GM21529 (cell line): ENCODE results near the gene GRIP2.

Source experiments
- ATAC-seq: cut with Tn5 transposase; IDR thresholded peaks from one replicate; pipeline ENCODE4 v1.9.1; 2021; ENCODE audit not compliant: unreplicated experiment

The GRIP2 gene

DNA sequence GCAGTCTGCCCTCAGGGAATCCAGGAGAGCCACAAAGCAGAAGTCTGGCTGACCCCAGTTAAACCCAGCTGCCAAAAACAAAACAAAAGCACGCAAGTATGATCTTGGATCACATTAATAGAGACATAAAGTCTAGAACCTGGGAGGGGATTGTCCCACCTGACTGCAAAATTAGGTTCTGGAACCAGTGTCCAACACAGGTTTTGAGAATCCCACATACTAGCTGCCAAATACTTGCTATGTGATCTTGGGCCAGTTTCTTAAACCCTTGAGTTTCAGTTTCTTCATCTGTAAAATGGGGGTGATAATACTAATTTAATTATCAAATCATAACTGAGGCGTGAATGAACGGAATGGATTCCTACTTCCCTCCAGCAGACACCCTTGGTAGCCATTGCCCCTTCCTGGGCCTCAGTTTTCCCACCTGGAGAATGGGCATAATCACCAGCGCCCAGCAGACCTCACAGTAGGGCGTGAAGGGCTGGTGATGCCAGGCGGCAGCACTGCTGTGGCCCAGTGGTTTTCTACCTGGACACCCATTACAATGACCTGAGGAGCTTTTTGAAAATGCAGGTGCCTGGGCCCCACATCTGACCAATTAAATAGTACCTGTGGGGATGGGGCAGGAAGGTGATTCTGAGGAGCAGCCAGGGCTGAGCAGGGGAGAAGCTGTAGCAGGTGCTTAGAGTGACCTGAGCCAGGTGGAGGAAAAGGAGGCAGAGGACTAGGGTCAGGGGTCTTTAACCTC is 32.2 kb downstream of the GRIP2 start:
- ATAC-seq = no peak

DNA sequence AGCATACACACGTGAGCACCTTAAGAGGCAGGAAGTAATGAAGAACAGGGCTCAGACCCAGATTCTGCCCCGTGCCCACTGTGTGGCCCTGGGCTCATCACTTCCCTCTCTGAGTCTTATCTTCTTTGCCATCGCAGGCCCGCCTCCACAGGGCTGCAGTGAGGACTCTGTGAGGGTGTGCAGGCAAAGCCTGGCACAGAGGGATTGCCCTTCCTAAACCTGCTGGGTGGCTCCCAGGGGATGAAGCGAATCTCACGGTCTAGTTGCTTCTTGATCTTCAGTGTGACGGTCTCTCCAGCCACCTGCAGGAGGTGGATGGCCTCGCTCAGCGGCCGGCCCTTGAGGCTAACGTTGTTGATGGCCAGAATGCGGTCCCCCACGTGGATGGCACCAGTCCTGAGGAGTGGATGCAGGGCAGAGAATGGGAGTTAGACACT is 32.8 kb downstream of the GRIP2 start:
- ATAC-seq = no peak

DNA sequence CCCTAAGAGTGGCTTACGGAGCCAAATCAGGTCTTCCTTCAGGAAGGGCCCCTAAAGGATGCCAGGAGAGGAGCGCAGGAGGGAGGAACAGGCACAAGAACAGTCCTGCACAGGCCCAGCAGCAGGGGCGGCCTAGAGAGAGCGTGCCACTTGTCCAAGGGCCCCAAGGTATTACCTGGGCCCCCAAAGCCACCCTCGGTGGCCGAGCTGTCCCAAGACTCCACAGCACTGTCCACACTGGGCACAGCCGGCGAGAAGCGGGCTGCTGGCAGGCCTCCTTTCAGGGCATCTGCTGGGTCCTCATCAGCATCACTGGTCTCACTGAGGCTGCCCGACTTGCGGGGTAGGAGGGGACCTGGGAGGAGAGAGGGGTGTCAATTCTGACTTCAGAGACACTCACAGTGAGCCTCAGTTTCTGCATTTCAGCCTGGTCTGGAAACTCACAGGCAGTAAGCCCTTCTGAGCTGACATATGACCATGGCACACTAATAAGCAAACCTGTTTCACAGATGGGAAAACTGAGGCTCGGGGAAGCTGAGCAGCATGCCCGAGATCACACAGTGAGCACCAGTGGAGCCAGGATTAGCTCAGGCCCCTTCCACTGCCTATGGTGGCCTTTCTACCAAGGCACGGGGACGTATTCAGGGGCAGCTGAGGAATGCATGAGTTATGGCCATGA is 33.4 kb downstream of the GRIP2 start:
- no peak for ATAC-seq

DNA sequence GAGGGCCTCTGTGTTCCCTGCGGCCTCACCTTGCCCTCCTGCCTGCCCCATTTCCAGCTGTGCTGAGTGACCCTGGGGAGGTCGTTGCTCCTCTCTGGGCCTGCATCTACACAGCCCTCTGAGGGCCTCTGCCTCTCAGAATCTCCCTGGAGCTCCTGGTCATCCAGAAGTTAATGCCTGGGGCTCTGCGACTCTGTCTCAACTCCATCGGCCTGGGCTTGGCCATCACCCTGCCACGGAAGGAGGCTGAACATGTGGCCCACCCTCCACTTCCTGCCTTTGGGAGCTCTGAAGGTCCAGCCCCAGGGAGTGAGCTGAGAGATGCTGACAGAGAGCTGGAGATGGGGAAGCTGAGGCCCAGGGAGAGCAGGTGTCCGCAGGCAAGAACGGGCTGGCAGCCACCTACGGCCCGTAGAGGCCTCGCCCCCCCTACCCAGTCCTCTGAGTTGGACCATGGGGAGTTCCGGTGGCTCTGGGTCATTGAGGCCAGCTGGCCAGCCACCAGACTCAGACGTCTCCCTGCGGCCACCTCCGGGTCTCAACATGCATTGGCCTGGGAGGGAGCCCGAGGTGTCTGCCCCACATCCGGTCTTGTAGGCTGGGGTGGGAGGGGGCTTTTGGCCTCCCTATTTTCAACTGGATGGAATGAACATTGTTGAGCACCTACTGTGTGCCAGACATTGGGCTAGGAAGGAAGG is 34.2 kb downstream of the GRIP2 start:
- no peak for ATAC-seq

DNA sequence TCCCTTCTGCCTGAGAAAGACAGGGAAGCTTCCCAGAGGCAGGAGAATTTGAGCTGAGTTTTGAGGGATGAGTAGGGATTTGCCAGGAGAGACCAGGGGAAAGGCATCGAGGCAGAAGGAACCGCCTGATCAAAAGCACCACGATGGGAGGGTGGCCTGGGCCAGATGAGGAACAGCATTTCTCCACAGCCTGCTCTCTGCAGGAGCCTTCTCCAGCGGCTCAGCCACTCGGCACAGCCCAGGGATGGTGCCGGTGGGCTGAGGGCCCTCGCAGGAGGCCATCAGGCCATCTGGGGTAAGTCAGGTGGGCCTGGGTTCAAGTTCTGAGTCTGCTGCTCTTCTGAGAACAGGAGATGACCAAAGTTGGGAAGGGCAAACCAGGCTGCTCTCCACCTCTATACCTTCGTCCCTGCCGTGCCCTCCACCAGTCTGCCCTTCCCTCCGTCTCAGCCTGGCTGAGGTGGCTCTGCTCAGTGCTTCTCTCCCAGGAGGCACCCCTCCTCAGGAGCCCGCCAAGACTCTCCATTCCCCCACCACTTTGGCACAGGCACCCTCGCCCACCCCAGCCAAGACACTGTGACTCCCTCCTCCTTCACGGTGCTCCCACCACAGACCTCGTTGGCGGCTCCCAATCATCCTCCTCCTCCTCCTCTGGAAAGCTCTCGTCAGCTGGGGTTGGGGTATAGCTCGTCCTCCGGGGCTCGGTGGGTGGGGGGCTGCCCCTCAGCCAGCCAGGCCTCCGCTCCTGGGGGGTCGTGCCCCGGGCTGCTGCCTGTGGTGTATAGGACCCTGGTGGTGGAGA is 34.9 kb downstream of the GRIP2 start:
- ATAC-seq = no peak

DNA sequence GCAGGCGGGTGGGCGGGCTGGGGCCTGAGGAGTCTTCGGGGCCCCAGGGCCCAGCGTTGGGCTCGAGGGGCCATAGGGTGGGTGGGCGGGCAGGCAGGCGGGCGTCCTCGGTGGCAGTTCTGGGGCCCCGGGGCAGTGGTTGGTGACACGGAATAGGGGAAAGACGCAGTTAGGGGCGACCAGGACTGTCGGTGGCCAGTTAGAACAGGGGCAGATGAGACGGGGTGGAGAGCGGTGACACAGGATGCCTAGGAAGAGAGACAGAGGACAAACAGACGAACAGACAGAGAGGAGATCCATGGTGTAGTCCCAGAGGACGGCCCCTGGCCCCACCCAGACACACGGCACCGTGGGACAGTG is 36.5 kb downstream of the GRIP2 start:
- no peak for ATAC-seq

DNA sequence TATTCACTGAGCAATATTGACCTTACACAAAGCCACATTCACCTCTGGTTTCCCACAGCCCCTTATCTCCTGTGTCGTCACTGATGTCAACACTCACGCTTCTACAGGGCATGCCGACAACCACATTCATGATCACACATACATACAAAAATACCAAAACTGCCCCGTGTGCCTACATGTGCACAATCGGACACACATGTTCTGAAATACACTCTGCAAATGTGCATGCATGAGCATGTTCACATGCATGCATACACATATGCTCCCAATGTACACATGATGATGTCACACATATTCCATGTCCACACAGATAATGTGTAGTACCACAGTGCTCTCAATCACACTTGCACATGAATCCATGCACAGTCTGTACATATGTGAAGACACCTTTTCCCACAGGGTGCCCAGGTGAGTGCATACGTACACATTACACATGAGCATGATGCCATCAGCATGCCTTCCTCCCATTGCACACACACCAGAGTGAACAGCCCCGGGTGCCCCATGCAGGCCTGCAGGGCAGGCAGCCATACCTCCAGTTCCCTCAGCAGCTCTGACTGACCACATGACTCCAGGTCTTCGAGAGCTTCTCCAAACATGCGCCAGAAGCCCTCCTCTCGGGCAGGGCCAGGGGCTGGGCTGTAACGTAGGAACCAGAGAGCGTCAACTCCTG is 37.0 kb downstream of the GRIP2 start:
- no peak for ATAC-seq

DNA sequence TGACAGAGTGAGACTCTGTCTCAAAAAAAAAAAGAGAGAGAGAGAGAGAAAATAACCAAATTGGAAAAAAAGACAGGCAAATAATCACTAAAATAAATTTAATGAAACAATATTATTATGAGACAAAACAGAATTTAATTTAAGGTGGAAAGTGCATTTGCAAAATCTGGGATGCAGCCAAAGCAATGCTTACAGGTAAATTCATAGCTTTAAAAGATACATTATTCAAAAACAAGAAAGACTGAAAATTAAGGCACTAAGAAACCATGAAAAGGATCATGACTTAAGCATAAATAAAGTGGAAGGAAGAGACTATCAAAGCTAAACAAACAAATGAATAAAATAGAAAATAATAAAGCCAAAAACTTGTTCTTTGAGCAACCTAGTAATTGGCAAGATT is 37.7 kb downstream of the GRIP2 start:
- no peak for ATAC-seq

DNA sequence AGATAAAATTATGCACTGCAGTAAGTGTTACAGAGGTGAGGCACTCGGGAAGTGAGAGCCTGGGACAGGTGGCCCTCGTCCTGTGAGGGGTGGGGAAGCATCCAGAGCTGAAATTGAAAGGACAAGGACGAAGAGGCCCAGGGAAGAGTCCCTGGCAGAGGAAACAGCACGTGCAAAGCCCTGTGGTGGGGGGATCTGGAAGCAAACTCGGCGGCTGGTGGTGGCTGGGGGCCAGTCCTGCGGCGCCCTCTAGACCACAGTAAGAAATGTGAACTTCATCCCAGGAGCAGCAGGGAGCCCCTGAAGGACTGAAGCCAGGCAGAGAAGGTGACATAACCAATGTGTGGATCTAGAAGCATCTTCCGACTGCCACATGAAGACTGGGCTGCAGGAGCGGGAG is 42.8 kb downstream of the GRIP2 start:
- no peak for ATAC-seq

DNA sequence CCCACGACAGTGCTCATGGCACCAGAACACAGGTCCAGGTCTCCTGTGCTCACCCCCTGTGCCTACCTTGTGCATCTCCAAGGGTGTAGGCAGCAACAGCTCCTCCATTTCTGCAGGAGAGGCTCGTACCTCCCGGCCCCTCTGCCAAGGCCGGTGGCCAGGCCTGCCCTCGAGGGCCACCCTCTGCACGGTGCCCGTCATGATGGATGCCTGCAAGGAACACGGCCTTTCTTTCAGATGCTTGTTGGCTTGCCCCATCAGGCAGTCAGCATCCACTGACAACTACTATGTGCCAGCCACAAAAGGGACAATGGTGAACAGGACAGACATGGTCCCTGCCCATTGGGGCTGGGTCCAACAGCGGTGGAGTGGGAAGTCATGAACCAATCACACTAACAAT is 43.8 kb downstream of the GRIP2 start:
- ATAC-seq = no peak

DNA sequence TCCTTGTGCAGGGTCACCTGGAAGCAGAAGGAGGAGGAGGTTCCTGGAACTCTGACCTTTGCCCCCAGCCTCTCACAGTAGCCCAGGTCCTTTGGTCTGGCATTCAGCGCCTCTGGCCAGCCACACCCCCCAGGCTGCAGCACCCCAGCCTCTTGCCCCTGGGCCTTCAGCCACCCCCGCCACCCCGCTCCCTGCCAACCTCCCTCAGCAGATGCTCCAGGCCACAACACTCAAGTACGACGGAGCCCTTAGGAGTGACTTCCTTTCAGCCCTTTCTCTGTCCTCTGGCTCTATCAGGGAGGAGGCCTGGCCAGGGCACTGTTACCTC is 45.2 kb downstream of the GRIP2 start:
- ATAC-seq = no peak

DNA sequence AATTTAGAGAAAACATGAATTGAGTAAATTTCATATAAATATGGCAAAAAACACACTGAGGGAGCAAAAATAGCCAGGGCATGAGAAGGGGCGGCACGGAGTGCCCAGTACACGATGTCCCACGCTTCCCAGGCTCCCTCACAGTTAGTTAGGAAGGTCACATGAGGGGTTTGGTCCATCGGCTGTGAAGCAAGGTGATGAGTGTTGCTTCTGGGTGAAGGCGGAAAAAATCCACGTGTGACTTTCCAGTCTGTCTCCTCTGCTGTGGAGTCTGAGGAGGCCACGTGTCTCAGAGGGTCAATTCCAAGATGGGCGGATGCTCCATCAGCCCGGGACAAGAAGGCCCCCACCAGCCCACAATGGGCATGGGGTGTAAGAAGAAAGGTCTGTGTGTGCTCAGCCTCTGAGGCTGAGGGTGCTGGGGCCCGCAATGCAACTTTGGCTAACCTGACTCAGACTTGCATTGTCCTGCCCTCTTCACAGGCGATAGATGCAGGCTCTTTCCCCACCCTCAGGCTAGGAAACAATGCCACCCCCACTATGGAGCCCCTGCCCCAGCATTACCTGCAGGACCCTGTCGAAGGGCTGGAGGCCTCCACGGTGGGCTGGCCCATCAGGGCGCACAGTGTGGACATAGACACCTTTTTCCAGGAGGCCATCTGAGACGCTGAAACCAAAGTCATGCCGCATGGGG is 45.7 kb downstream of the GRIP2 start:
- ATAC-seq = no peak

DNA sequence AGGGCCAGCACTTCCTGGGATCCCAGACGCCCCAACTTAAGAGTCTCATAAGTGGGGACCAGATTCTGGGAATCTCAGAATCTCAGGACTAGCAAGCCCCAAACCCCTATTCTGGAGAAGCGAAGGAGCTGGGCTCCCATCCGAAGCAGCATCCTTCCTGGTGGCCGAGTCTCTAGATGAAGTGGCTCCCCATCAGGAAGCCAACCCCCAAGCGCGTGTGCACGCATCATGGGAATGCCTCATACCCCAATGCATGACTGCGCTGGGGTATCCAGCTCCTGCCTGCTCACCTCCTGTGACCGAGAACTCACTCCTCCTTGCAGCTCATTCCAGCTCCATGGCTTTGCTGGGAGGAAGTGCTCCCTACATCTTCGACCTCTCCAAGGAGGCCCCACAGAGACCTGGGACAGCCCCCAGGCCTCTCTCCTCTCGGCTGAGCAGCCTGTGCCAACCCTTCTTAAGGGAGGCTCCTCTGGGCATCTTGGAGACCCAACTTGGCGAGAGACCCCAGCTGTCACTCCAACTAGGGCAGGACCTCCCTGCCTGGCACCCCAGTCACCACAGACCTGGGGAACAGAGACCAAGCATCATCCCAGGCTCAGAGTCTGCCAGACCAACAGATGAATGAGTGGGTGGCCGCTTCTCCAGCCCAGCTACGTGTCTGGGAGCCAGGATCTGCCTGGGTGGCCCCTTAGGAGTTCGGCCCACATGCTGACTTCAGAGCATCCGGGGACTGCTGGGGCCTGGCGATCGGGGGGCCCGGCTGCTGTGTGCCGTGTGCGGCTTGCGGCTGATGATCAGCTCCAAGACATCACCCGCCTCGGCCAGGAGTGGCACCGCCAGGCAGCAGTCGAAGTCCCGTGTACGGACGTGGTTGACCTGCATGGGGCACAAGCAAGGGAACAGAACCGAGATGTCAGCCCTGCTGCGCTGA is 46.9 kb downstream of the GRIP2 start:
- ATAC-seq = no peak

DNA sequence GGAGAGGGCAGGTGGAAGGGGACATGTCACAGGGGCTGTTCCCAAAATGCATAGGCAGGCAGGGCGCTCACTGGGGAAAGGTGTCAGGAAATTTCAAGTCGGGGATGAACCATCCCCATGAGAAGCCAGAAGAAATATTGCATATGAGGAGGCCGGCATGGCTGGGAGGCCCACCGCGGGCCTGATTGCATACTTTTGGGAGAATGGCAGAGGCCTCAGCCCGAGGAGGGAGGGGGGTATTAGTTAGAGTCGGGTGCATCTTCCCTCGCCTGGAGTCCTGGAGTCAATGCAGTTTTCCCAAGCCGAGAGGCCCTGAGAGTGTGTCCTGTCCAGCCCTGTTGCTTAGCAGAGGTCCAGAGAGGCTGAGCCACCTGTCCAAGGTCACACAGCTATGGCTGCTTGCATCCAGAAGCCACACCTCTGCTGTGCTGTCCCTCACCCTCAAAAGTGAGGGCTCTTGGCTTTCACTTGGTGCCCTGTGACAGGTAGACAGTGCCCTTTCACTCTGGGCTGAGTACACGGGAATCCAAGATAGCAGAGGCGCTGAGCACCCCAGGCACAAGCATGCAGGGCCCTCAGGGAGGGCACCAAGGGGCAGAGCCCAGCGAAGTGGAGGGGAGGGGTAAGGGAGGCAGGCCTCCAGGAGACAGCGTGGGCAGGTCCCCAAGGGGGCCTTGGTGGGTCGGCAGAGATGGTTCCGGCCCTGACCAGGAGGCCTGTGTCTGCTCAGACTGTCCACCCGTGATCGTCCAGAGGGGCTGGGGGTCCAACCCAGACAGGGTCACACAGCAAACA is 48.5 kb downstream of the GRIP2 start:
- ATAC-seq = no peak

DNA sequence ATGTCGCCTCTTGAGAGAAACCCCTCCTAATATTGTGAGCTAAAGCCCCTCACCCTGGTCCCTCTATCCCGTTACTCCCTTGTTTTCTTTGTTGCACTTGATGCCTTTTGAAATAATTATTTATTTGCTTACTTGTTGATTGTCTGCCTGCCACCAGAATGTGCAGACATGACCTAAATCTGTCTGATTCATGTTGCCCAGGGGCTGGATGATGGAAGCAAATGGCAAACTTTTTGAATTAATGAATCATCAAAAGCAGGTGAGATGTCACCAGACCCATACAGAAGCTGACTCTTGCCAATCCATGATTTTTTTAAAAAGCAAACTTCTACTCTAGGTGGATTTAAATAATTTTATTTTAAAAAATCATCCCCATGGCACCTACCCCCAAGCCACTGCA is 49.3 kb downstream of the GRIP2 start:
- ATAC-seq = no peak

DNA sequence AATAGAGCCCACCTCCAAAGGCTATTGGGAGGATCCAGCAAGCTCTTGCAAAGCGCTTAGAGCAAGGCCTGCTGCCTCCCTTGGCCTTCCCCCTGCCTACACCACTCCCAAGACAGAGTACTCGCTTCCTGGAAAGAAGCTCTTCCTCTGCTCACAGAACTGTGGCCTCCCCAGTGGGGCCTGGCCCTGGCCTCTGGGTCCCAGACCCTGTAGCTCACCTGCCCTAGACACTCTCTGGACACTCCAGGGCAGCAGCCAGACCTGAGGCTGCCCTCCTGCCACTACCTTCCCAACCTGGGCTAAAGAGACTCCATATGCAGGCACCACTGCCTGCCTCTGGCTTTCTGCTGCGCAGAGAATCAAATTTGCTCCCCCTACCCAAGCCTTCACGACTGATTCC is 49.9 kb downstream of the GRIP2 start:
- ATAC-seq = no peak

DNA sequence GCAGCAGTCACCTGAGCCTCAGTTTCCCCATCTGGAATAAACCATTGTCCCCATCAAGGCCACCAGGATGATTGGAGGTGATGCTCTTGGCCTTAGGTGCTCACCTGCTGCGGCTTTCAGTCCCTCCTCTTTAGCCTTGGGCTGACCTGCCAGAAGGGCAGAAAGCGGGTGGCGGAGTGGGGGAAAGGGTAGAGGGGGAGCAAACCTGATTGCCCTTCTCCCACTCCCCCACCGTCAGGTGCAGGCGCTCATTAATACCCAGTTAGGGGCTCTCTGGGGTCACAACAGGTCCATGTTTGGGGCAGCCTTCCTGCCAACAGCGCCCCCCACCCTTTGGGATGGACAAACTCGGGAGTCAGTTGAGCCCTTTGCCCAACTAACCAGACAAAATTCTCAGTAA is 50.5 kb downstream of the GRIP2 start:
- ATAC-seq = no peak

DNA sequence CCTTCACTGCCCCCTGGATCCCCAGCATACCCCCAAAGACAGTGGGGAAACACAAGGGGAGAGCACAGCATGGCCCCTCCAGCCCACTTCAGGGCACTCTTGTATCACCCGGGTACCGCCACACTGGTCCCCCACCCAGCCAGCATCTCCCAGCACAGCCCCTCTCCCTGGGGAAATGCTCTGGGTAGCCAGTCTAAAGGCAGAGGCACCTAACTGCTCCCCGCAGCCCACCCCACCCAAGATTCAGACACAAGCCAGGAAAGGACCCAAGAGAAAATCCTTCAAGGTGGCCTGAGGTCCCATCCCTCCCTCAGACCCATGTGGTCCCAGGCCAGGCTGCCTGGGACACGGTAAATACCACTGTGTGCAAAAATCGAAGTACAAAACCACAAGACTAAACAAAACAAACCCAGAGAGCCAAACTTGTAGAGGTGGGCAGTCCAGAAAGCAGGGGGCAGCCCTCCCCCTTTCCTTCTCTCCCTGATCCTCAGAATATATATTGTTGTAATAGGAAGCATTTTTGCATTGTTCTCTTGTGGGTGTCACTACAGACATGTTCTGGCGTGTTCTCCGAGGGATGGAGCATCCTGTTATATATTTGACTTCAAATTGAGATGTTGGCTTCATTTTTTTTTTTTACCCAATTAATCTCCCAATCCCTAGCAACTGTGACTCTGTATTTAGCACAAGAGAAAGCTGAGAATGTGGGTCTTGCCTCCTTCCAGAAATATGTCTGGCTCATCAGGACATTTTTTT is 51.7 kb downstream of the GRIP2 start:
- no peak for ATAC-seq
